HG02763 (cell line): ENCODE measurements around the gene NFIC.
"Not testable (repeated sequence)": the region's sequence is repeated elsewhere in the genome, so short reads cannot be mapped to it uniquely, and the experiment has no call there.

Source experiments
- ATAC-seq: cut with Tn5 transposase; IDR thresholded peaks from one replicate; pipeline ENCODE4 v1.9.1; 2021; ENCODE audit warnings: mild to moderate bottlenecking, moderate library complexity; ENCODE audit not compliant: unreplicated experiment

The NFIC gene

DNA sequence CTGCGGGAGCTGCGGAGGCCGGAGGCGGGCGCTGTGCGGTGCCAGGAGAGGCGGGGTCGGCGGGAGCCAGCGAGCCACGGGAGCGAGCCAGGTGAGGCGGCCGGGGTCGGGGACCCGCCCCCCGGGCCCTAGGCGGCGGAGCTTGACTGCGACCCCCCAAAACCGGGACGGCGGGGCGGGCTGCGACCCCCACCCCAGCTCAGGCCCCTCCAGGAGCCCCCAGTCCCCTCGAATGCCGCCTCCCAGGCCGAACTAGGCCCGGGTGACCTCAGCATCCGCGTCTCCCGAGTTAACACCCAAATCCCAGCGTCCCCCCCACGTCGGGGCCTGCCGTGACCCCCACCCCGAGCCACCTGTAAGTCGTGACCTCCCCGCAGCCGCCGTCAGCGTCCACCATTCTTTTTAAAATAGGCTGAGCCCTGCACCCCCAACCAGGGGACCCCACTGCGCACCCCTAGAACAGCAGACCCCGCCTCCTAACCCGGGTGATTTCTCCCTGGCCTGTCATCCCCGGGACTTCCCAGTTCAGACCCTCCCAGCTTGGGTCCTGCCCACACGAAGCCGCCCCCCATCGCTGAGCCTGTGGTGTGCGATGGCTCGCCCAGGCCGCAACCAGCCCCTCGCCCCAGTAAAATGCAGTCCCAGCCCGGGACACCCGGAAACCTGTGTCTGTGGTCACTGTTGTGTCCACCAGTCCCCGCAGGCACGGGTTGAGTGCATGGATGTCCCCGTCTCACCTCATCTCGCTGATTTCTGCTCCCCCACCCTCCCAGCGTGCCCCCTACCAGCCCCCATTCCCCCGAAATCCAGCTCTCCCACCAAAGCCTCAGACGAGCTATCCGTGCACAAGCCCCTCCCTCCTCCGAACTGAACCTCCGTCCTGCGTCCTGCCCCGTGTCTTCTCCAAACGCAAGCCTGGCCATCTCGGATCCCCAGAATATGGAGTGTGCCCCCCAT is 140.3 kb downstream of the NFIC start:
- no peak for ATAC-seq

DNA sequence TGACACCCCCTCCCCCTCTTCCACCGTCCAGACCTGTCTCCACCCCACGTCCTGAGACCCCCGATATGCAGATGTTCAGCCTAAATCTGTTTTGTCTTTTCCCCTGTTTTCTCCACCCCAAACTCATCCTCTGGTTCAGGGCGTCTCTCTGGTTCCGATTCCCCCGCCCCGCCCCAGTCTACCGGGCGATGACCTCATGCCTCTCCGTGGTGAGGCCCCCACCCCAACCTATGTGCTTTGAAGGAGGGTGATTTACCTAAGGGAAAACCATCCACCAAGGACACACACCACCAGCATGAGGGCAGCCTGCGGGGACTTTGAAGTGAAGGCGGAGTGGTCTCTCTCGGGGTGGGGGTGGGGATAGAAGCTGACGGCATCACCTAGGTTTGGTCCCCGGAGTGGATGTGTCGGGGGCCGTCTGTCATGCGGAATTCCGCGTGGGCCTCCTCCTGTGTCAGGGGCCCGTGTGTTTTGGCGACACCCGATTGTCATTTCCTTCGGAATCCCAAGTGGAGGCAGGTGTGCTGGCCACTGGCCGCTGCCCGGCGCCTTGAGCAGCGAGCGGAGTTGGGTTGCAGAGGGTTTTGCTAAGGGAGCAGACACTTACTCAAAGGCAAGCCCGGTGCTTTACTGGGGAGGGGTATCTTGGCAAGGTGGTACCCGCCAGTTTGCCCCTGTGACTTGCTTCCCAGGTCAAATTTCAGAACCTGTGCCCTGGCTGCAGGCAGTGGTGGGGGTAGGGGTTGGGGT is 141.2 kb downstream of the NFIC start:
- ATAC-seq, result no peak

DNA sequence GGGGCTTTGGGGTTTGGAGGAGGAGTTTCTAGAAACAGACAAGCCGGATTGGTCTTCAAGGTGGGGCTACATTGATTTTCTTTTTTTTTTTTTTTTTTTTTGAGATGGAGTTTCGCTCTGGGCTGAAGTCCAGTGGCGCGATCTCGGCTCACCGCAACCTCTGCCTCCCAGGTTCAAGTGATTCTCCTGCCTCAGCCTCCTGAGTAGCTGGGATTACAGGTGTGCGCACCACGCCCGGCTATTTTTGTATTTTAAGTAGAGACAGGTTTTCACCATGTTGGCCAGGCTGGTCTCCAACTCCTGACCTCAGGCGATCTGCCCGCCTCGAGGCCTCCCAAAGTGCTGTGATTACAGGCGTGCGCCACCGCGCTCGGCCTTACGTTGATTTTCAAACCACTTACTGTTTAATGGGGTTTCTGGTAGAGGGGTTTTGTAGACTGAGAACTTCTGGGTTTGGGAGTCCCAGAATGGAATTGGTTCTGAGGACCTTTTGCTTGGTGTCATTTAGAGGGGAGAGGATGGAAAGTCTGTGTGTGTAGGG is 141.8 kb downstream of the NFIC start:
- not testable (repeated sequence) for ATAC-seq

DNA sequence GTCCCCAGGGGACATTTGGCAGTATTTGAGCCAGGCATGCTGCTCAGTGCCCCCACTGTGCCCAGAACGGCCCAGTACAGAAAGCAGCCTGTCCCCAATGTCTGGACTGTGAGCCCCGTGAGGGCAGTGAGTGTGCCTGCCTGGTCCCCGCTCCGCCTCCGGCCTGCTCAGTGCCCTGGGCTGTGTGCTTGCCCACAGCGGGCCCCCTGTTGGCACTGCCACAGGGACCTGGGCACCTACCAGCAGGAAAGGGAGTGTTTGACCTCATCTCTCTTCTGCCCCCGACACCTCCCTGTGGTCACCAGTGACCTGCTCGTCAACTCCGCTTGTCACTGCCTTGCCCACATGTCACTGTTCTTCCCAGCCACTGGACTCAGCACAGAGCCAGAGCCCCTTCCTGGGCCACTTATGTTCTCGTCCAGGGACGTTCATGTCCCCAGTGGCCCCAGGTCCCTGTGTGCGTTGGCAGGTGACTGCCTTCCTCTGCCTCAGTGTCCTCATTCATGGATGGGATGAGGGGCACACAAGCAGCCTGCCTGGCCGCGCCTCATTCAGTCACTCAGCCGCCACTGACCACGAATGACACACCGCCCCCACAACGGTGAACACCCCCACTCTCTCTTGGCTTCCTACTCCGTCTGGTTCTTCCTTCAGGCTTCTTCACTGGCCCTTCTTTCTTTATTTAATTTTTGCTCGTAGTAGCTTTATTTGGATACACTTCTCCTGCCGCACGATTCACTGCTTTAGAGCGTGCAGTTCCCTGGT is 142.6 kb downstream of the NFIC start:
- no peak for ATAC-seq

DNA sequence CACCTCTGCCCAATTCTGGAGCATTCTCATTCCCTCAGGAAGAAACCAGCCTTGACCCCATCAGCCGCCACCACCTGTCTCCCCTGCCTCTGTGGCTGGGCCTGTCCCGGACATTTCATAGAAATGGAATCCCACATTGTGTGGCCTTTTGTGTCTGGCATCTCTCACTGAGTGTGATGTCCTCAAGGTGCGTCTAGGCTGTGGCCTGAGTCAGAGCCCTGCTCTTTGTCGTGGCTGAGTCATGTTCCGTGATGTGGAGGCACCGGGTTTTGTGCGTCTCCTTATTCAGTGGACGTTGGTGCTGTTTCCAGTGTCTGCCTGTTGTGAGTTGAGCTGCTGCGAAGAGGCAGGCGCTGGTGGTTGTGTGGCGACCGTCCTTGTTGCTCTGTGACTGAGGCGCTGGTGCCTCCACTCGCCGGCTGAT is 143.2 kb downstream of the NFIC start:
- ATAC-seq, result no peak

DNA sequence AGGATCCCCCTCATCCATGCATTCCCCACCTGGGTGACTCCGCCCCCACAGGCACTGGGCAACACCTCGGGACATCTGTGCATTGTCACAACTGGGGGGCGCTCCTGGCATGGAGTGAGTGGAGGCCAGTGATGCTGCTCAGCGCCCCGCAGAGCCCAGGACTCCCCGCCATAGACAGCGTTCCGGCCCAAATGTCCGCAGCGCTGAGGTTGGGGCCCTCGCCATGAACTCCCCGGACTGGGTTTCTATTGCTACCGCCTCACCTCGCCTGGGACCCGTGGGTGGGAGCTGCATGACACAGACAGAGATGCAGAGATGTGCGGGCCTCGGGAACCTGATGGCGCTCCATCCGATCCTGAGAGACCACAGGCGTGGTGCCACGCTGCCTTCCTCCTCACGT is 144.3 kb downstream of the NFIC start:
- ATAC-seq, result no peak

DNA sequence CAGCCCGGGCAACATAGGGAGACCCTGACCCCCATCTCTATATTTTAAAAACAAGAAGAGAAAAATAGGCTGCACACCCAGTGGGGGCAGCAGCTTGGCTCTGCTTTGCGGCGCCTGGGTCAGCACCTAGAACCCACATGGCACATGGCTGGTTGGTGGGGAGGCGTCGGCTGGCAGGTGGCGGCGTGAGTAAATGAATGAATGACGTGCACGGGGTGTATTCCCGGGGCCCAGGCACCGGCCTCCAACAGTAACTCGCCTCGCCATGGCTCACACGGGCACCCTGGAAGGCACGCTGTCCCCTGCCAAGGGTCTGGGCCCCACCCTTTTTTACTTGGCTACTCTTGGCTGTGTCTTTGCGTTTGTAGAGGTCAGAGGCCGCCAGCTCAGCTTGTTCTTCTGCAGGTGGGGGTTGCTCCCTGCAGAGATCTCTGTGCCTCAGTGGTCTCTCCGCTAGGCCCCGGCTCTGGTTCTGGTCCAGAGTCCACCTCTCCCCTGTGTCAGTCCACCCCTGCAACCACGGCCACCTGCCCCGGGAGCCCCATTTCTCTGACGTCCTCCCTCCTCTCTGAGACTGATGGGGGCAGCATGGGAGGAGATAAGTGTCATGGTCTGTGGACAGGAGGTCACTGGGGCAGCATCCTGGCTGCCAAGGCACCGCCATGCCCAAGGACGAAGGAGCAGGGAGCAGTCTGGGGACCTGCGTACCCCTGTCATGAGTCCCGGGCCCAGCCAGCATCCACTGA is 145.3 kb downstream of the NFIC start:
- ATAC-seq, result no peak

DNA sequence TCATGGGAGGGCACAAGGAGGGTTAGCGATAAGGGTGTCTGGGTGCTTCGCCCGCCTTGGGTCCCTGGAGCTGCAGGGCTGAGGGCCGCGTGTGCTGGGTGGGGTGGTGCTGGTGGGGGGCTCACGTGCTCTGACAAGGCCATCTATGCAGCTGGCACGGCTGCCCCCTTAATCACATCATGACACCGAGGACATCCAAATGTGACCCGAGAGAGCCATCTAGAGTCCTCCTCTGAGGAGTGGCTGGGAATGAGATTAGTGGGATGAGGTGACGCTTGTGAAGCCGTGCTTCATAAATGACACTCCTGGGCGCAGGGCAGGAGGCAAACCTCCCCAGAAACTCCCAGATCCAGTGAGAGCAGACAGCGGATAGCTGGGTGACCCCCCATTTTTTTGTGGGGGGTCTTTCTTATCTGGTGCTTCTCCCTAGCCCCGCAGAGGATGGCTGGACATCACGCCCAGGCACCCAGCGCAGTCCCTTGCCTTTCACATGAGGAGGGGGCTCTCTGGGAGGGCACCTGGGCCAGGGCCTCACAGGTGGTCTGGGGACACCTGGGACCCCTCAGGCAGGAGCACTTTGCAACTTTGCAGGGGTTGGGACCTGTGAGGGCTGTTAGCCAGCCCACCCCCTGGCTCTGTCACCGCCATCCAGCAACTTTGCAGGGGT is 146.3 kb downstream of the NFIC start:
- no peak for ATAC-seq

DNA sequence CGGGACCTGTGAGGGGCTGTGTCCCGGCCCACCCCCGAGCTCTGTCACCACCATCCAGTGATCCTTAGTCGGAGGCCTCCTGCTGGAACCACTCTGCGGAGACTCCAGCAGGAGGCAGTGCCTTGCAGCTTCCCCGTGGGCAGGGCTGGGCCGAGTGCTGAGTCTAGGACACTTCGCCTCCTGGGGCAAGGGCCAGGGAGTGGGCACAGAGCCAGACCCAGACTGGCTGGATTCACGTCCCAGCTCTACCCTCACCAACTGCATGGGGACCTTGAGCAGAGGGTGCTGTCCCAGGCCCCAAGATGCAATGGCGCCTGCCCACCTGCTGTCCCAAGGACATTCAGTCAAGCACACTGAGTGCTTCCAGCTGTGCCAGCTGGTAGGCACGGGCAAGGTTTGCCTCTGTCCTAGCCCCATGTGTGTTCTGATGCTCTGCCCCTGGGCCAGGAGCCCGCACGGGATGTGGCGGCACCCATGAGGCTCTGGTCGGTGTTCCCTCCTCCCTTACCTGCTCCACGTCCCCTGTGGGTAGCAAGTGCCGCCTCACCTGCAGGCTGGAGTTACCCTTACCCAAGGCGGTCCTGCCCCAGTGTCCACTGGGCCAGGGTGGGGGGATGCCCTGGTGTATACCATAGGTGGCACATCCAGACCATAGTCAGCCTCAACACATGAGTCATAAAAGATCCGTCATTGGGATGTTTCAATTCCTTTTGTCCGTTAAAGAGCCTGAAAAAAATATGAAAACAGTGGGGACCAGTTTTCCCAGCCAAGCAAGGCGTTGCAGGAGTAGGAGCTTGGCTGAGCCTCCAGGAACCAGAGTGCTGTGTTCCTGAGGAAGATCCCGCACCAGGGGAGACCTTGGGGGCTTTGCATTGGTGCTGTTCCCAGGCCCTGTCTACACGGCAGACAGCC is 147.1 kb downstream of the NFIC start:
- no peak for ATAC-seq

DNA sequence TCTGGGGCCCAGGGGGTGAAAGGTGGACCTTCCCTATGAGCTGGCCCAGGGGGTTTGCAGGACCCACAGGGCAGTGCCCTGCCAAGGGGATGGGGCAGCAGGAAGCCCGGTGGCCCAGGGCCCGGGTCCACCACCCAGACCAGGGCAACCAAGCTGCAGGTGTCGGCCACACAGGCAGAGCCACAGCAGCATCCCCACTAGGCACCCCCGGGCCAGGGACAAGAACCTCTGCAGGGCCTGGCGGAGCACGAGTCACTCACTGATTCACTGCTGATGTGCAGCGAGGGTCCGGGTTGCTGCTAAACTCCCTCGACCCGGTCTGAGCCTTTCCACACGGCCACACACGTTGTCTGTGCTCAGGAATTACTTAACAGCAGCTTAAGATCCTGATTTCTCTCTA is 148.5 kb downstream of the NFIC start:
- ATAC-seq, result no peak

DNA sequence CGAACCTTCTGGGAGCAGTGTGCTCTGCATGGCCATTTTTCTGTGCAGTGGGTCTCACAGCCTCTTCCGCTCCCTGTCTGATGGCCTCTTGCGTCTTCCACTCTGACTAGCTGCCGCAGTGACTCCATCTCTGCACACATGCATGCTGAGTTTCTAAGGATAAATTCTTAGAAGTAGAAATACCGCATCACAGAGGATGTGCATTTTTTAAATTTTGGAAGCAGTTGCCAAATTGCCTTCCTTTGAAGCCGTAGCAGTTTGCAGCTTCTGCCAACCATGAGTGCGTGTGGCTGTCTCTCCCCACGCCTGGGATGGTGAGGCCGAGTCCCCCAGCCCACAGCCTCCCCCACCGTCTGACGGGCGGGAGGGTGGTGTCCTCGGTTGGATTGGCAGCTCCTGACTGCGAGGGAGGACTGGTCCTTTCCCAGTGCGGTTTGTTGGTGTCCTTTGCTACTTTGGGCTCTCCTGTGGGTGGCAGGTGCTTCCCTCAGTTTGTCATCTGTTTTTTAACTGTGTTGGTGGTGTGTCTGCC is 149.6 kb downstream of the NFIC start:
- no peak for ATAC-seq

DNA sequence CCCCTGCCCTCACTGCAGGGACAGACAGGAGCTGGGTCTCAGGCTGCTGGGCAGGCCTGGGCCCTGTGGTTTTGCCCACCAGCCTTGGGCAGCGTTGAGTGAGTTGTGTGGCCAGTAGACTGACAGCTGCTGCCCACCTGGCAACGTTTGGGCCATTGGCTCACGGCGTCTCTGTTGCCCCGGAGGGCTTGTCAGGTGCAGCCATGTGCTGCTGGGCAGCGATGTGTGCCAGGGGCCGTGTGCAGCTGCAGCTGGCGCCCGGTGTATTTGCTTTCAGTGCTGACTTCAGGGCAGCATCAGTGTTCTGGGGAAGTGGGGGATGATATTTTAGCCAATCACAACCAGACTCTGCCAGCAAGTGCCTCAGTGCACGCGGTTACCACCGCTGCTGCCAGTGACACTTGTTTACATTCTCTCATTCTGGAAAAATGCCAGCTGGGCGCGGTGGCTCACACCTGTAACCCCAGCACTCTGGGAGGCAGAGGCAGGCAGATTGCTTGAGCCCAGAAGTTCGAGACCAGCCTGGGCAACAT is 150.4 kb downstream of the NFIC start:
- no peak for ATAC-seq

DNA sequence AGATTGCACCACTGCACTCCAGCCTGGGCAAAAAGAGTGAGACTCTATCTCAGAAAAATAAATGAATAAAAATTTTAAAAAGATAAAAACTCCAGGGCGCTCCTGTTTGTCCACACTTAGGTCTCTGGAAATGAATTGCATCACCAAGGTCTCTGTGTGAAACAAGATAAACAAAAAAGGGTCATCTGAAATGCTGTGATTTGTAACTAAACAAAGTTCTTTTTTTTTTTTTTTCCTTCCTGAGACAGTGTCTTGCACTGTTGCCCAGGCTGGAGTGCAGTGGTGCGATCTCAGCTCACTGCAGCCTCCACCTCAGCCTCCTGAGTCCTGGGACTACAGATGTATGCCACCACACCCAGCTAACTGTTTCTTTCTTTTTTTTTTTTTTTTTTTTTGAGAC is 151.3 kb downstream of the NFIC start:
- no peak for ATAC-seq

DNA sequence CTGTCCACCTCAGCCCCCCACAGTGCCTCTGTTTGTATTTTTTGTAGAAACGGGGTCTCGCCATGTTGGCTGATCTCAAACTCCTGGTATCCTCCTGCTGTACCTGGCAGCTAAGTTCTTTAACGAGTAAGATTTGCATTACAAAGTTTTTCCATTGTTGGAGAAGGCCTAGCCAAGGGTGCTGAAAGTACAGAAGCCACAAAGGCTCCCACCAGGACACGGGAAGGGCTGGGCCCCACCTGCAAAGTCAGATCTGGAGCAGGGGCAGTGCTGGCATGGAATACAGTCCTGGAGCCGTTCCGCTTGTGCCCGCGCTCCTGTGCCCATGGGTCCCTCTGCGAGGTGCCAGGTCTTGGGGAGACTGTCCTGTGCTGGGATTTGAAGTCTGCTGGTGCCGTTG is 151.9 kb downstream of the NFIC start:
- no peak for ATAC-seq

DNA sequence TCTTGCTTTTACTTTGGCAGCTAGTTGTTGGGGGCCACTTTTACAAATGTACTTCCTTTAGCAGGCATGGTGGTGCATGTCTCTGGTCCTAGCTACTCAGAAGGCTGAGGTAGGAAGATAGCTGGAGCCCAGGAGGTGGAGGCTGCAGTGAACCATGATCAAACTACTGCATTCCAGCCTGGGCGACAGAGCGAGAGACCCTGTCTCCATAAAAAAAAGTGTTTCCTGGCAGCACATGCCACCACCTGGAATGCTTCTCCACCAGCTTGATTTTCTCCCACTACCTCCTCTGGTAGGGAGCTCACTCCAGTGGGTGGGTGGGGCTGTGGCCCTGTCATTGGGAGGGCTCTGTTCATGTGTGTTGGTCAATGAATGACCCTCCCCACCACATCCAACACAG is 152.3 kb downstream of the NFIC start:
- no peak for ATAC-seq
